ENCODE measurements around the gene CPED1. TPM values are rescaled to one million over a fixed set of nuclear protein-coding genes. Genes with fewer than 3 reads are reported as not detected.

CPED1 gene
- total RNA-seq, 2 experiments from 2014 or later, result not detected

DNA sequence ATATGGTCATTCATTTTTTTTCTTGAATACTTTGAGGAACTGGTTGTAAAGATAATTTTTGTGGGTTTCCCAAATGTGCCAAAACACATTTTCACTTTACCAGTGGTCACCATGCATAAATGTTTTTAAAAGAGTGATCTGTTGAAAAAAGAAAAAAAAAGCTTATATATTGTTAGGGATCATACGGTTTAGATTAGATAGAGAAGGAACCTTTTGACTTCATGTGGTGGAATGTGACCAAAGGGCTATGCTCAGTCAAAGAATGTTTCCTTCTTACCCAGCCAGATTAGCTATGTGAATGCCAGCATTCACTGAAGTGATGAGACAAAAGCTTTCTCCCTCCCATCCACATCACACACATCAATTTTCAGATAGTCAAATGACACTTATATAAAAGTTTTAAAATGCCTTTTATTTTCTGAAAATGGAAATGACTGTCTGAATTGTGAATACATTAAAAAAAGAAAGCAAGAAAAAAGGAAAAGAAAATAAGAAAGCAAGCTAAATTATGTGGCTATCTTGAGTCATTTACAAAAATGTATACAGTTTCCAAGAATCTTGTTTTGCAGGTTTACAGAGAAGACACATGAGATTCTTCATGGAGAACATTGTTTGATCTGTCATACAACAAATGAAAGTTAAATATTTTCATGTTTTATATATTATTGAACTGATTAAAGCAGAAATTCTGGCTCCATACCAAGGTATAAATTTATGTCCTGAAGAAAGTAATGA is 8.6 kb upstream of the CPED1 start:
- Histone ChIP-seq H2AFZ (ENCODE audit: low read length) (no peak overlapping the region), H3K4me2 (ENCODE audit: low read length) (no peak overlapping the region), H4K20me1 (ENCODE audit: insufficient read depth, low read length) (no peaks in the 10 kb centered on the region), H3K9me3 (ENCODE audit: low read length) (no peaks in the 10 kb centered on the region), H3K4me1 (ENCODE audit: insufficient read depth, low read length, poor library complexity, severe bottlenecking) (no peaks in the 10 kb centered on the region), H3K36me3 (ENCODE audit: insufficient read depth, low read length) (peaks cover 26% of the 10 kb centered on the region), H3K4me3 (ENCODE audit: low read depth, low read length, poor library complexity, severe bottlenecking) (no peak overlapping the region), H3K9me2 (ENCODE audit: insufficient read depth, low read length) (no peaks in the 10 kb centered on the region; the same call in 1 of the 2 replicates), H3K79me2 (ENCODE audit: insufficient read depth, low read depth, low read length) (no peaks in the 10 kb centered on the region), H3K27ac (ENCODE audit: low read depth, low read length, poor library complexity, severe bottlenecking) (no peak overlapping the region)
- intact Hi-C loops (cut with micrococcal nuclease; ENCODE audit: unreplicated experiment), result loop anchor here (10.0 kb wide), 1 partner anchor 375 kb away; no protein-coding TSS in a partner anchor
- CTCF ChIA-PET (ENCODE audit: unreplicated experiment), result no interaction called here
- TF ChIP-seq EZH2phosphoT487 (IDR thresholded peaks at IDR 0.05; ENCODE audit: borderline replicate concordance, low read depth, low read length), result no peak
- TF ChIP-seq, protein P1, sequence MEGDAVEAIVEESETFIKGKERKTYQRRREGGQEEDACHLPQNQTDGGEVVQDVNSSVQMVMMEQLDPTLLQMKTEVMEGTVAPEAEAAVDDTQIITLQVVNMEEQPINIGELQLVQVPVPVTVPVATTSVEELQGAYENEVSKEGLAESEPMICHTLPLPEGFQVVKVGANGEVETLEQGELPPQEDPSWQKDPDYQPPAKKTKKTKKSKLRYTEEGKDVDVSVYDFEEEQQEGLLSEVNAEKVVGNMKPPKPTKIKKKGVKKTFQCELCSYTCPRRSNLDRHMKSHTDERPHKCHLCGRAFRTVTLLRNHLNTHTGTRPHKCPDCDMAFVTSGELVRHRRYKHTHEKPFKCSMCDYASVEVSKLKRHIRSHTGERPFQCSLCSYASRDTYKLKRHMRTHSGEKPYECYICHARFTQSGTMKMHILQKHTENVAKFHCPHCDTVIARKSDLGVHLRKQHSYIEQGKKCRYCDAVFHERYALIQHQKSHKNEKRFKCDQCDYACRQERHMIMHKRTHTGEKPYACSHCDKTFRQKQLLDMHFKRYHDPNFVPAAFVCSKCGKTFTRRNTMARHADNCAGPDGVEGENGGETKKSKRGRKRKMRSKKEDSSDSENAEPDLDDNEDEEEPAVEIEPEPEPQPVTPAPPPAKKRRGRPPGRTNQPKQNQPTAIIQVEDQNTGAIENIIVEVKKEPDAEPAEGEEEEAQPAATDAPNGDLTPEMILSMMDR (conservative IDR thresholded peaks at IDR 0.05; ENCODE audit: low read length), result no peak
- BruUV-seq (replicated peaks), result no TSS peak
- POLR2A ChIA-PET, result interaction anchor here (0.6 to 0.7 kb wide), 2 partner anchors 126 to 794 kb away, joined by 3 to 4 read pairs; no protein-coding TSS in a partner anchor
- no peak for DNase-seq (ENCODE audit: low spot score)

DNA sequence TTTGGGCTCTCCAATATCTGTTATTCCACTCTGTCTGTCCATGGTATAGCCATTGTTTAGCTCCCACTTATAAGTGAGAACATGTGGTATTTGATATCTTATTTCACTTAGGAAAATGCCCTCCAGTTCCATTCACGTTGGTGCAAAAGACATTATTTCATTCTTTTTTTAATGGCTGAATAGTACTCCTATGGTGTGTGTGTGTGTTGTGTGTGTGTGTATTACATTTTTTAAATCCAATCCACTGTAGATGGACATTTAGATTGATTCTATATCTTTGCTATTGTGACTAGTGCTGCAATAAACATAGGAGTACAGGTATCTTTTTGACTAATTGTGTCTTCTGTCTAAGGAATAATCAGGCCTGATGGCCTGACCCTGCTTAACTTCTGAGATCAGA is 7.4 kb upstream of the CPED1 start:
- TF ChIP-seq, protein P1 (conservative IDR thresholded peaks at IDR 0.05; ENCODE audit: low read length), result no peak
- TF ChIP-seq EZH2phosphoT487 (IDR thresholded peaks at IDR 0.05; ENCODE audit: borderline replicate concordance, low read depth, low read length), result no peak
- Histone ChIP-seq H3K4me1 (ENCODE audit: insufficient read depth, low read length, poor library complexity, severe bottlenecking) (no peaks in the 10 kb centered on the region), H3K4me3 (ENCODE audit: low read depth, low read length, poor library complexity, severe bottlenecking) (no peak overlapping the region), H3K27ac (ENCODE audit: low read depth, low read length, poor library complexity, severe bottlenecking) (no peak overlapping the region), H3K36me3 (ENCODE audit: insufficient read depth, low read length) (peaks cover 16% of the 10 kb centered on the region; the same call in 1 of the 2 replicates), H3K9me2 (ENCODE audit: insufficient read depth, low read length) (no peaks in the 10 kb centered on the region; the same call in 1 of the 2 replicates), H4K20me1 (ENCODE audit: insufficient read depth, low read length) (no peaks in the 10 kb centered on the region), H3K4me2 (ENCODE audit: low read length) (no peak overlapping the region), H2AFZ (ENCODE audit: low read length) (no peak overlapping the region), H3K9me3 (ENCODE audit: low read length) (no peaks in the 10 kb centered on the region), H3K79me2 (ENCODE audit: insufficient read depth, low read depth, low read length) (no peaks in the 10 kb centered on the region)
- no peak for DNase-seq (ENCODE audit: low spot score)
- ChIA-PET CTCF (ENCODE audit: unreplicated experiment) (no interaction called here), POLR2A (no interaction called here)
- BruUV-seq (replicated peaks), result no TSS peak
- intact Hi-C loops (cut with micrococcal nuclease; ENCODE audit: unreplicated experiment), result loop anchor here (10.0 kb wide), 1 partner anchor 374 kb away; no protein-coding TSS in a partner anchor

Measured in OCI-LY7 (cell line).